Thoracic aorta (tissue), 2 donors: ENCODE results near the gene ADAM8. TPM values are rescaled to one million over a fixed set of nuclear protein-coding genes. Genes with fewer than 3 reads are reported as not detected.

Source experiments
- ATAC-seq: fragments of 150-250 bp; one replicate; pipeline ENCODE4 v1.8.0; 2017; ENCODE audit warnings: low read depth; ENCODE audit not compliant: insufficient number of reproducible peaks, low FRiP score
- DNase-seq: peaks from one replicate; pipeline ENCODE4 v3.0.0-alpha.2; 2020; ENCODE audit warnings: low spot score
- H3K27ac ChIP-seq, 2 donors: fragments of 200-600 bp; sonication (generic); 1 replicate in 1 of 2; 2 replicates in 1 of 2; pipeline ENCODE4 v1.5.1; 2016; ENCODE audit warnings: mild to moderate bottlenecking in 2 of 2, moderate library complexity in 2 of 2
- H3K27me3 ChIP-seq: fragments of 200-600 bp; sonication (generic); replicated peaks from 2 replicates; pipeline ENCODE4 v1.6.0; 2016; ENCODE audit warnings: mild to moderate bottlenecking; ENCODE audit not compliant: insufficient read depth
- H3K36me3 ChIP-seq: fragments of 200-600 bp; sonication (generic); one replicate; pipeline ENCODE4 v1.5.1; 2016
- H3K4me1 ChIP-seq, 2 donors: fragments of 200-600 bp; sonication (generic); 1 replicate in 1 of 2; 2 replicates in 1 of 2; pipeline versions ENCODE4 v1.5.1 to v1.6.0; 2016; ENCODE audit warnings: low read depth in 2 of 2, mild to moderate bottlenecking in 1 of 2; ENCODE audit not compliant: control insufficient read depth in 1 of 2
- H3K4me3 ChIP-seq: fragments of 200-600 bp; sonication (generic); 2 replicates; pipeline ENCODE4 v1.5.1; 2016; ENCODE audit warnings: mild to moderate bottlenecking
- H3K9me3 ChIP-seq: fragments of 200-600 bp; sonication (generic); 2 replicates; pipeline ENCODE4 v1.5.1; 2016
- total RNA-seq, 2 donors: library from RNA; depleted of rRNA; stranded (reverse); fragments of >200 nt; gene quantifications; one replicate each; pipeline versions ENCODE4 v1.1.0 to v1.2.3, GENCODE V29; 2016
- TF ChIP-seq, protein P1 (sequence below): fragments of 200-600 bp; sonication (generic); IDR thresholded peaks from one replicate; pipeline ENCODE4 v1.5.1; 2019; ENCODE audit warnings: antibody characterized with exemption

Gene ADAM8
- total RNA-seq, 2 donors from 2014 or later: 7.2 to 14.0 TPM

DNA sequence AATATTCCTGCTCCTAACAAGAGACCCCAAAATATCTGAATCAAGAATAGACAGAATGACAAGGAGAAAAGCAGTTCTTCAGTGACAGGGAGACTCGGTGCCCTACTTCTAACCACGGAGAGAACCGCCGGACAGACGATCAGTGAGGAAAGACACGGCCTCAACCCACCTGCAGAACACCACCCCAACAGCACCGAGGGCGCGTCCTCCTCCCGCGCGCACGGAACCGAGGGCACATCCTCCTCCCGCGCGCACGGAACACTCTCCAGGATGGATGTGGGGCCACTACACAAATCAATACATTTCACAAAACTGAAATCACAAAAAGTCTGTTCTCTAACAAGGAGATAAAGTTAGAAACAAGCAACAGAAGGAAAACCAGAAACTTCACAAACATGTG, 9.7 kb upstream of the ADAM8 start:
- no peak overlapping the region for H3K27ac ChIP-seq
- TF ChIP-seq, protein P1, sequence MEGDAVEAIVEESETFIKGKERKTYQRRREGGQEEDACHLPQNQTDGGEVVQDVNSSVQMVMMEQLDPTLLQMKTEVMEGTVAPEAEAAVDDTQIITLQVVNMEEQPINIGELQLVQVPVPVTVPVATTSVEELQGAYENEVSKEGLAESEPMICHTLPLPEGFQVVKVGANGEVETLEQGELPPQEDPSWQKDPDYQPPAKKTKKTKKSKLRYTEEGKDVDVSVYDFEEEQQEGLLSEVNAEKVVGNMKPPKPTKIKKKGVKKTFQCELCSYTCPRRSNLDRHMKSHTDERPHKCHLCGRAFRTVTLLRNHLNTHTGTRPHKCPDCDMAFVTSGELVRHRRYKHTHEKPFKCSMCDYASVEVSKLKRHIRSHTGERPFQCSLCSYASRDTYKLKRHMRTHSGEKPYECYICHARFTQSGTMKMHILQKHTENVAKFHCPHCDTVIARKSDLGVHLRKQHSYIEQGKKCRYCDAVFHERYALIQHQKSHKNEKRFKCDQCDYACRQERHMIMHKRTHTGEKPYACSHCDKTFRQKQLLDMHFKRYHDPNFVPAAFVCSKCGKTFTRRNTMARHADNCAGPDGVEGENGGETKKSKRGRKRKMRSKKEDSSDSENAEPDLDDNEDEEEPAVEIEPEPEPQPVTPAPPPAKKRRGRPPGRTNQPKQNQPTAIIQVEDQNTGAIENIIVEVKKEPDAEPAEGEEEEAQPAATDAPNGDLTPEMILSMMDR: no peak
- H3K4me3 ChIP-seq: no peak overlapping the region
- peaks cover 75% of the 10 kb centered on the region for H3K36me3 ChIP-seq
- no peaks in the 10 kb centered on the region for H3K9me3 ChIP-seq
- no peak for ATAC-seq
- no peaks in the 10 kb centered on the region for H3K4me1 ChIP-seq
- DNase-seq: no peak
- H3K27me3 ChIP-seq: no peaks in the 10 kb centered on the region

DNA sequence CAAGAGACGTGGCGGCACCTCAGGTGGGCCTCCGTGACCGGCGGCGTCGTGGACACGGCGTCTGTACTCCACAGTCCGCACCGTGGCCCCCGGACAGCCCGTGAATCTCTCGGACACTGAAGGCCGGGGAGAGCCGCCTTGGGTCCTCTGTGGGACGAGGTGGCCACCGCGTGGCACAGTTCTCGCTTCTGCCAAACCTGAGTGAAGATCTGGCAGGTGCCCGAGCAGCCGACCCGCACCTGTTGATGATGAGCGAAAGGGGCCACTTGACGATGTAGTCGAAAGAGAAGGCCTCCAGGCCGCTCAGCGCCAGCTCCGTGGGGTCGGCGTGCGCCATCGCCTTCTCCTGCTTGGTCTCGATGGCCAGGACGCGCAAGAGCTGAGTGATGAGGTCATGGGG, 8.5 kb upstream of the ADAM8 start:
- no peak overlapping the region for H3K4me3 ChIP-seq
- H3K36me3 ChIP-seq: peaks cover 78% of the 10 kb centered on the region
- no peaks in the 10 kb centered on the region for H3K27me3 ChIP-seq
- no peaks in the 10 kb centered on the region for H3K9me3 ChIP-seq
- H3K27ac ChIP-seq: no peak overlapping the region
- no peak for ATAC-seq
- TF ChIP-seq, protein P1: no peak
- no peak for DNase-seq
- H3K4me1 ChIP-seq: no peaks in the 10 kb centered on the region

DNA sequence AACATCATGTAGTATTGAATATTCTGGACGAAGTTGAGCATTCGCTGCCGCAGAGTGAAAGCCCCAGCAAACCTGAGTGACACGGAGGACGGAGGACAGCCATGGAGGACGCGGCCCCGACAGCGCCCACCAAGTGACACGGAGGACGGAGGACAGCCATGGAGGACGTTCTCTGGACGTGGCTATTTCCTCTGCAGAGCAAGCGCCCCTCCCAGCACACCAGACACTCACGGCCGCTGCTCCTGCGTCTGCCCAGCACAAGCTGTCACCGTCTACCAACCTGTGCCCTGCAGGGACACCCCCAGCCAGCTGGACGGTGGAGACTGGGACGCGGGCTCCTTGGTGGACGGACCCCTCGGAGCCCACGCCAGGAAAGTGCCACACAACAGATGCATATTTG, 7.3 kb upstream of the ADAM8 start:
- Histone ChIP-seq H3K4me1 (no peaks in the 10 kb centered on the region), H3K27ac (no peak overlapping the region), H3K36me3 (peaks cover 72% of the 10 kb centered on the region), H3K27me3 (no peaks in the 10 kb centered on the region), H3K4me3 (no peak overlapping the region), H3K9me3 (no peaks in the 10 kb centered on the region)
- DNase-seq (no peak), ATAC-seq (no peak)
- TF ChIP-seq, protein P1: no peak

DNA sequence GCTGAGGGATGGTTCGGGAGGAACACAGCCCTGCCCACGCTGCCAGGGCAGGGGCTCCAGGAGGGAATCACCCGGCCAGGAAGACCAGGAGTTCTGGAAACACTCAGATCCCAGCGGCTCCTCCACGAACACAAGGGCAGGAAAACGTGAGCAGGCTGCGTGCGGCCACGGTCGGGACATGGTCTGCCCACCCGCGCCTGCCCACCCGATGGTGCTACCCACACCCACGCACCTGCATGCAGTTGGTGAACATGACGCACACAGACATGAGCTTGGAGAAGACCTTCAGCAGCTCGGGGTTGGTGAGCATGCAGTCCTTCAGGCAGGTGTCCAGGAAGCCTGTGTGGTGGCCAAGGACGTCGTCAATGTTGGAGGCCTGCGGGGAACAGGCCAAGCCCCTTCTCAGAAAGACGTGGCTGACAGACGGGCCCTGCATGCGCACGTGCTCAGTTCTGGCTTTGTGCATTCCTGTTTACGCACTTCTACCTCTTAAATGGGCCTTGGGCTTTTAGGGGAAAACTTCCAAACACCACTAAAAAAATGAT, 6.2 kb upstream of the ADAM8 start:
- H3K36me3 ChIP-seq: peaks cover 62% of the 10 kb centered on the region
- ATAC-seq (no peak), DNase-seq (no peak)
- TF ChIP-seq, protein P1: no peak
- no peak overlapping the region for H3K27ac ChIP-seq
- no peaks in the 10 kb centered on the region for H3K27me3 ChIP-seq
- no peaks in the 10 kb centered on the region for H3K9me3 ChIP-seq
- H3K4me1 ChIP-seq: no peaks in the 10 kb centered on the region
- H3K4me3 ChIP-seq: no peak overlapping the region

DNA sequence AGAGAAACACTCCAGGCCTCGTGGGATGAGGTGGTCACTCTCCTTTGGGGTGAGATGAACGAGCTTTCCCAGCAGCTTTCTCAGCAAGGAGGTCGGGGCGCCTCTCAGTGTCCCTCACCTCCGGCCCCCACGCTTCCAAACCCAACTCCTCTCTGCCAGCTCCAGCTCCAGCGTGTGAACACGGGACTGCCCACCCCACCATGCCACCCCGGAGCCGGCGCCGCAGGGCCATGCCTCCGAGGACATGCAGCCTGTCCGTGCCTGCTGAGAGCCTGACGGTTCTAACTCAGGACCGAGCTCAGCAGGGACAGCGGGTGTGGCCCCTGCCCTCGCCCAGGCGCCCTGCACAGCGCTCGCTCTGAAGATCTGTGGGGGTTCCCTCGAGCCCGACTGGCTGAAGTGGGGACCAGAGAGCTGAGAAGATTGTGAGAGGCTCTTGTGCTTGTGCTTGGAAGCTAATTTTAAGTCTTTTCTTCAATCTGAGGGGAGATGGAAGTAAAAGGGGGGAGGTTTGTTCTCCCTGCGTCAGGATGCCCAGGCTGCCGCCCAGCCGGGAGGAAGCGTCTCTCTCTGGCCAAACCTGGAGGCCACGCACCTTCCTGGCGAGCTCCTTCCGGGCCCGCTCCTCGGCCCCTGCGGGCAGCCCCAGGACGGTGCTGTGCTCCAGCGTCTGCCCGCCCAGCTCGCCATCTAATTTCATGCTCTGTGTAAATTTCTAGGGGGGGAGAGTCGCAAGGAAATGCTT, 5.1 kb upstream of the ADAM8 start:
- no peaks in the 10 kb centered on the region for H3K27me3 ChIP-seq
- H3K4me3 ChIP-seq: no peak overlapping the region
- DNase-seq (no peak), ATAC-seq (no peak)
- TF ChIP-seq, protein P1: no peak
- H3K27ac ChIP-seq: no peak overlapping the region
- H3K4me1 ChIP-seq: peaks cover 5 to 9% of the 10 kb centered on the region in 2 donors
- H3K36me3 ChIP-seq: peaks cover 59% of the 10 kb centered on the region
- no peaks in the 10 kb centered on the region for H3K9me3 ChIP-seq
